NCI-H2029 treated with DMSO at 0.1 percent for 48 hours (cell line): ENCODE results near the gene CDC123.
"Not testable (repeated sequence)": the region's sequence is repeated elsewhere in the genome, so short reads cannot be mapped to it uniquely, and the experiment has no call there.

Experiments used
- DNase-seq: peaks from one replicate; lab custom pipeline; 2025; lab: John Stamatoyannopoulos, UW

CDC123 gene

GRCh38 chr10:12195603-12196506 lies at the start of gene CDC123, which contains the start of gene NUDT5:
CDC123 (plus strand) TSS chr10:12196188; CDS start chr10:12196246, 58 bp downstream.
NUDT5 (minus strand) TSS chr10:12195891; CDS start chr10:12186291, 9,600 bp downstream.
- peak; percentile 57 for DNase-seq

- DNase-seq = no peak
Measured at GRCh38 chr10:12150163-12150562, 45.8 kb upstream of the CDC123 start.

GRCh38 chr10:12154516-12154915 lies 41.5 kb upstream of the CDC123 start:
- no peak for DNase-seq

- DNase-seq = no peak
Measured at GRCh38 chr10:12156367-12157123, 39.4 kb upstream of the CDC123 start.

GRCh38 chr10:12158111-12158510 lies 37.9 kb upstream of the CDC123 start:
- DNase-seq = no peak

- DNase-seq = no peak
Measured at GRCh38 chr10:12160664-12161063, 35.3 kb upstream of the CDC123 start.

- DNase-seq = no peak
Measured at GRCh38 chr10:12162927-12163326, 33.1 kb upstream of the CDC123 start.

GRCh38 chr10:12164085-12164484 lies 31.9 kb upstream of the CDC123 start:
- DNase-seq = no peak

GRCh38 chr10:12165036-12165435 lies 31.0 kb upstream of the CDC123 start:
- DNase-seq = no peak

- no peak for DNase-seq
Measured at GRCh38 chr10:12165999-12166775, 29.8 kb upstream of the CDC123 start.

GRCh38 chr10:12171512-12171911 lies 24.5 kb upstream of the CDC123 start:
- DNase-seq = not testable (repeated sequence)

- no peak for DNase-seq
Measured at GRCh38 chr10:12177642-12178041, 18.3 kb upstream of the CDC123 start.

GRCh38 chr10:12179606-12180170 lies 16.3 kb upstream of the CDC123 start:
- no peak for DNase-seq

GRCh38 chr10:12180221-12180974 lies 15.6 kb upstream of the CDC123 start:
- no peak for DNase-seq

- DNase-seq = no peak
Measured at GRCh38 chr10:12181065-12181775, 14.8 kb upstream of the CDC123 start.

- no peak for DNase-seq
Measured at GRCh38 chr10:12184165-12184564, 11.8 kb upstream of the CDC123 start.

- no peak for DNase-seq
Measured at GRCh38 chr10:12186323-12186722, 9.7 kb upstream of the CDC123 start.

- DNase-seq = no peak
Measured at GRCh38 chr10:12187321-12187905, 8.6 kb upstream of the CDC123 start.

- DNase-seq = no peak
Measured at GRCh38 chr10:12188656-12189055, 7.3 kb upstream of the CDC123 start.

GRCh38 chr10:12189426-12189825 lies 6.6 kb upstream of the CDC123 start:
- DNase-seq = no peak
